HepG2 (cell line): ENCODE results near the gene EBPL. TPM values are rescaled to one million over a fixed set of nuclear protein-coding genes. Genes with fewer than 3 reads are reported as not detected.

ENCODE experiments used
- CENPBD1 ChIP-seq: sonication (generic); formaldehyde crosslinking; IDR thresholded peaks from 2 replicates; pipeline ENCODE4 v1.8.0; 2022; ENCODE audit warnings: missing genetic modification reagents, low read depth, mild to moderate bottlenecking, borderline replicate concordance
- FOSL2 ChIP-seq: sonication (generic); formaldehyde crosslinking; IDR thresholded peaks from 2 replicates; pipeline ENCODE4 v1.4.0; 2020; ENCODE audit warnings: missing genetic modification reagents
- HCFC1 ChIP-seq: fragments of 150-350 bp; IDR thresholded peaks from 2 replicates; pipeline ENCODE4 v1.6.1; 2014; ENCODE audit warnings: low read depth, low read length
- HNRNPLL ChIP-seq: fragments of 200-400 bp; formaldehyde crosslinking; IDR thresholded peaks from 2 replicates; pipeline ENCODE4 v1.6.1; 2017; ENCODE audit warnings: mild to moderate bottlenecking, low read depth, low read length; ENCODE audit not compliant: poor library complexity, severe bottlenecking
- HOXD1 ChIP-seq: sonication (generic); formaldehyde crosslinking; IDR thresholded peaks from 2 replicates; pipeline ENCODE4 v1.5.0; 2020; ENCODE audit warnings: missing genetic modification reagents
- LBX2 ChIP-seq: sonication (generic); formaldehyde crosslinking; IDR thresholded peaks from 2 replicates; pipeline ENCODE4 v1.5.0; 2020; ENCODE audit warnings: missing genetic modification reagents, mild to moderate bottlenecking, borderline replicate concordance
- MAFK ChIP-seq, 2 experiments: IDR thresholded peaks in 1 of 2; conservative IDR thresholded peaks in 1 of 2; 2 replicates each; pipeline ENCODE4 v1.6.1; 2011; ENCODE audit warnings: improper control_type of control experiment in 2 of 2, low read length in 2 of 2
- MED13 ChIP-seq: sonication (generic); formaldehyde crosslinking; IDR thresholded peaks from 2 replicates; pipeline ENCODE4 v1.5.0; 2020; ENCODE audit warnings: missing genetic modification reagents
- NFE2L1 ChIP-seq: sonication (generic); formaldehyde crosslinking; IDR thresholded peaks from 2 replicates; pipeline ENCODE4 v1.4.0; 2020; ENCODE audit warnings: missing genetic modification reagents, mild to moderate bottlenecking, borderline replicate concordance
- POGZ ChIP-seq: sonication (generic); formaldehyde crosslinking; IDR thresholded peaks from 2 replicates; pipeline ENCODE4 v1.4.0; 2020; ENCODE audit warnings: mild to moderate bottlenecking, missing genetic modification reagents
- PPARG ChIP-seq: conservative IDR thresholded peaks from 2 replicates; pipeline ENCODE4 v1.6.1; 2016; ENCODE audit warnings: missing biosample characterization, missing genetic modification reagents
- RARA ChIP-seq: IDR thresholded peaks from 2 replicates; pipeline ENCODE4 v1.6.1; 2016; ENCODE audit warnings: missing genetic modification reagents, missing compliant biosample characterization
- RXRA ChIP-seq: sonication (generic); formaldehyde crosslinking; IDR thresholded peaks from 2 replicates; pipeline ENCODE4 v1.5.1; 2020; ENCODE audit warnings: missing genetic modification reagents
- SALL1 ChIP-seq: sonication (generic); formaldehyde crosslinking; IDR thresholded peaks from 2 replicates; pipeline ENCODE4 v1.8.0; 2022; ENCODE audit warnings: mild to moderate bottlenecking, missing genetic modification reagents
- SAP130 ChIP-seq: IDR thresholded peaks from 2 replicates; pipeline ENCODE4 v1.6.1; 2016; ENCODE audit warnings: low read depth
- SMAD3 ChIP-seq: sonication (generic); formaldehyde crosslinking; IDR thresholded peaks from 2 replicates; pipeline ENCODE4 v1.4.0; 2020; ENCODE audit warnings: missing genetic modification reagents
- TARDBP ChIP-seq: sonication (generic); formaldehyde crosslinking; IDR thresholded peaks from 2 replicates; pipeline ENCODE4 v1.8.0; 2022; ENCODE audit warnings: mild to moderate bottlenecking, missing genetic modification reagents
- TBX2 ChIP-seq: sonication (generic); formaldehyde crosslinking; IDR thresholded peaks from 2 replicates; pipeline ENCODE4 v1.5.0; 2020; ENCODE audit warnings: missing genetic modification reagents, mild to moderate bottlenecking, borderline replicate concordance
- ZMAT3 ChIP-seq: sonication (generic); formaldehyde crosslinking; conservative IDR thresholded peaks from 2 replicates; pipeline ENCODE4 v1.7.0; 2021; ENCODE audit warnings: missing genetic modification reagents
- ZNF292 ChIP-seq: sonication (generic); formaldehyde crosslinking; IDR thresholded peaks from 2 replicates; pipeline ENCODE4 v1.8.1; 2022; ENCODE audit warnings: mild to moderate bottlenecking, low read depth, missing genetic modification reagents, borderline replicate concordance
- ZNF407 ChIP-seq: sonication (generic); formaldehyde crosslinking; IDR thresholded peaks from one replicate; pipeline ENCODE4 v1.5.1; 2020; ENCODE audit warnings: mild to moderate bottlenecking, missing genetic modification reagents; ENCODE audit errors: not compliant biosample characterization
- ZNF644 ChIP-seq: IDR thresholded peaks from 2 replicates; pipeline ENCODE4 v1.6.1; 2016; ENCODE audit warnings: low read depth
- polyA plus RNA-seq, 8 experiments: library from polyadenylated mRNA; depleted of rRNA in 3 of 8; stranded (reverse) in 7 of 8; unstranded in 1 of 8; fragments of >200 nt; fragmentation: Illumina TruSeq in 4 of 8; extraction: Trizol in 4 of 8; gene quantifications; 2 replicates each; pipeline versions ENCODE4 v1.2.1 to v1.2.3, GENCODE V29; 2011 to 2016; ENCODE audit warnings: low read depth in 4 of 8, missing spikeins in 1 of 8, mixed read lengths in 1 of 8; ENCODE audit not compliant: insufficient read depth in 1 of 8
- total RNA-seq, 5 experiments: library from RNA; depleted of rRNA; stranded (reverse); fragments of >200 nt; fragmentation: Illumina TruSeq; extraction: Trizol; gene quantifications; 2 replicates each; pipeline ENCODE4 v1.2.3, GENCODE V29; 2016; ENCODE audit warnings: low read depth in 1 of 5

EBPL gene
- total and polyA plus RNA-seq, 2 of the 13 experiments (the other 11 are each of a cell fraction or from before 2014, with no cell fraction given), result 96.5 to 152 TPM

GRCh38 chr13:49625392-49626079 is 65.8 kb downstream of the EBPL start (continued):
- TF ChIP-seq ZNF644 (CRISPR knock-in tag) (0 out of 2 replicates have a peak, but pooled peaks have one; percentile 37), HNRNPLL (peak; percentile 42), HCFC1 (no peak), RXRA (CRISPR knock-in tag) (peak; percentile 86), POGZ (CRISPR knock-in tag) (0 out of 2 replicates have a peak, but pooled peaks have one; percentile 14), ZMAT3 (CRISPR knock-in tag) (0 out of 2 replicates have a peak, but pooled peaks have one; percentile 22), PPARG (CRISPR knock-in tag) (peak; percentile 85), HOXD1 (CRISPR knock-in tag) (no peak), FOSL2 (CRISPR knock-in tag) (peak; percentile 38; the same call in 1 of the 2 replicates), RARA (CRISPR knock-in tag) (peak; percentile 32; the same call in 1 of the 2 replicates), SMAD3 (CRISPR knock-in tag) (no peak), ZNF407 (no peak), ZNF292 (CRISPR knock-in tag) (peak; percentile 96), CENPBD1 (CRISPR knock-in tag) (no peak), SAP130 (CRISPR knock-in tag) (peak; percentile 77), MAFK (conservative IDR thresholded peaks at IDR 0.05 in 1 of 2, IDR thresholded peaks at IDR 0.05 in 1 of 2; ENCODE audit: low read length in 2 of 2) (peak; percentile 100), MED13 (CRISPR knock-in tag) (no peak), TARDBP (CRISPR knock-in tag) (0 out of 2 replicates have a peak, but pooled peaks have one; percentile 63), TBX2 (CRISPR knock-in tag) (peak; percentile 55; the same call in 1 of the 2 replicates), NFE2L1 (CRISPR knock-in tag) (no peak), SALL1 (CRISPR knock-in tag) (peak; percentile 69; the same call in 1 of the 2 replicates), LBX2 (CRISPR knock-in tag) (0 out of 2 replicates have a peak, but pooled peaks have one; percentile 42)
